ENCODE data around the gene PI4KA.

The PI4KA gene

DNA sequence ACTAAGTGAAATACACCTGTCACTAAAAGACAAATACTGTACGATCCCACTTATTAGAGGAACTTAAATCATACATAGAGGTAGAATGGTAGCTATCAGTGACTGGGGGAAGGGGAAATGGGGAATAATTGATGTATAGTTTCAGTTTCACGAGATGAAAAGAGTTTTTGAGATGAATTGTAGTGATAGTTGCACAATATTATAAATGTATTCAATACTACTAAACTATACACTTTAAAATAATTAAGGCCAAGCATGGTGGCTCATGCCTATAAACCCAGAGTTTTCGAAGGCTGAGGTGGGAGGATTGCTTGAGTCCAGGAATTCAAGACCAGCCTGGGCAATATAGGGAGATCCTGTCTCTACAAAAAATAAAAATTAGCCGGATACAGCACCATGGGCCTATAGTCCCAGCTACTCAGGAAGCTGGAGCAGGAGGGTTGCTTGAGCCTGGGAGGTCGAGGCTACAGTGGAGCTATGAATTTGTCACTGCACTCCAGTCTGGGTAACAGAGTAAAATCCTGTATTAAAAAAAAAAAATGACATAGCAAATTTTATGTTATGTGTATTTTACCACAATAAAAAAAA is 44.3 kb downstream of the PI4KA start:
- no peak for DNase-seq

DNA sequence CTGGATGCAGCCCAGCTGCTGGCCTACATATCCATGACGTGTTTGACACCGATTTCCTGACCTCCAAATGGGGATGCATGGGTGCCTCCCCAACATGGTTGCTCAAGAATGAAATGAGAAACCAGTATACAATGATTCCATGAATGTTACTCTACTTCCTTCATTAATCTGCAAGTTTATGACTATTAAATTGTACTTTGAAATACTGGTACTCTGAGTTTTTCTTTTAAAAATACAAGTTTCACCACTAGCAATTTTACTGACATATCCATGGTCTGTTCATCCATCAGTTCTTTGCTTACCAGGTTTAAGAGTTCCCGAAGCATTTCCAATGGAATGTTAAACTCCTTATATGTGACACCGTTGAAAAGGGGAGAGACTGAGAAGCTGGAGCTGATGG is 45.6 kb downstream of the PI4KA start:
- DNase-seq: no peak

DNA sequence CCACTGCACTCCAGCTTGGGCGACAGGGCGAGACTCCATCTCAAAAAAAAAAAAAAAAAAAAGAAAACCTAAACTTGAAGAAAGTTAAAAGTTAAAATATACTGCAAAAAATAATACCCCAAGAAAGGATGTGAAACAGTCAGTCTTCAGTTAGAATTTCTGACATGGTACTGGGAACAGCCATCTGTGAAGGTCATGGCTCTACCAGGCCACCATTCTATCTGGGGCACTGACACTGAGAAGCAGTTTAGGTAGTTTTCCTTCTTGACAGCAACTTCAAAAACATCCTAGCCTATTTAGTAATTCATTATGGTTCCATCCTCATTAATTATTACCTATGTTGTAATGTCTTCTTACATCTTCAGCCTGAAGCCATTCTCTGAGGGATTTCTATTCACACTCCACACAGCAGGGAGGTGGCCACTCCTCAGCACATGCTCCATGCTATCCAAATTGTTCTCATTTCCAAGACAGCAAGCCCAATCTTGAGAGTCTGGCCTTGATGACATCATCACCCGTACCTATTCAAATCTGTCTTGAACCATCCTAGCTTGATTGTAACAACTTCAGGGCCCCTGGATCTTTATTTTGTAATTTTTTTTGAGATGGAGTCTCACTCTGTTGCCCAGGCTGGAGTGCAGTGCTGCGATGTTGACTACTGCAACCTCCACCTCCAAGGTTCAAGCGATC is 46.5 kb downstream of the PI4KA start:
- no peak for DNase-seq

DNA sequence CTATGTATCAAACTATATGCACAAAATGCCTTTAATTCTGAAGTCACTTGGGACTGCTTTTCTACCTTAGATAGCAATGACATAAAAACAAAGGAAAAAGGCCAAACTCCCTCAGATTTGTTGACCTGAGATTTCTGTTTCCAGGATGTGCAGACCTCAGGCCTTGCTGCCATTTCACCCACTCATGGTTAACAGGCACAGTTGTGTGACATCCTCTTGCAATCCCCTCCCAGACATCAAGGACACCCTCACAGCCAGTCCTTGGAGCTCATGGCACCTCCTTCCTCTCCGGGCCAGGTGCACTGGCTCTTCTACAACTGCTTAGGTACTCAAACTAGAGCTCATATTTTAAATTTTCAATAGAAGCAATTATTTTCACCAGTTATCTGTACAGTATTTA is 47.4 kb downstream of the PI4KA start:
- no peak for DNase-seq

DNA sequence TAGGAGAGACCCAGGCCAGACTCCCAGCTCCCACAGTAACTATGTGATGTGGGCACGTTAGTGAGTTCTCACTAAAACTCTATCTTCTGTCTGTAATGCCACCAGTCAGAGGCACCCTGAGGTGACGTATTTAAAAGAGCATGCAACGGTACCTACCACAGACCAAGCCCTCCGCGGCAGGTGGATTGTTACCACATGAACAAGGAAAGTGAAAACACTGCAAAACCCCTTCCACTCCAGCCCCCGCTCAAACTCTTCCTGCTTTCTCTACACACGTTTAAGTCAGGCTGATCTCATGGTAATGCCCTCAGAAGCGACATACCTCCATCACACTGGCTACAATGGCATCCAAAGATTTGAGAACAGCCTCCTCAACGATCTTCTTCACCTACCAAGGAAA is 48.0 kb downstream of the PI4KA start:
- DNase-seq: no peak

DNA sequence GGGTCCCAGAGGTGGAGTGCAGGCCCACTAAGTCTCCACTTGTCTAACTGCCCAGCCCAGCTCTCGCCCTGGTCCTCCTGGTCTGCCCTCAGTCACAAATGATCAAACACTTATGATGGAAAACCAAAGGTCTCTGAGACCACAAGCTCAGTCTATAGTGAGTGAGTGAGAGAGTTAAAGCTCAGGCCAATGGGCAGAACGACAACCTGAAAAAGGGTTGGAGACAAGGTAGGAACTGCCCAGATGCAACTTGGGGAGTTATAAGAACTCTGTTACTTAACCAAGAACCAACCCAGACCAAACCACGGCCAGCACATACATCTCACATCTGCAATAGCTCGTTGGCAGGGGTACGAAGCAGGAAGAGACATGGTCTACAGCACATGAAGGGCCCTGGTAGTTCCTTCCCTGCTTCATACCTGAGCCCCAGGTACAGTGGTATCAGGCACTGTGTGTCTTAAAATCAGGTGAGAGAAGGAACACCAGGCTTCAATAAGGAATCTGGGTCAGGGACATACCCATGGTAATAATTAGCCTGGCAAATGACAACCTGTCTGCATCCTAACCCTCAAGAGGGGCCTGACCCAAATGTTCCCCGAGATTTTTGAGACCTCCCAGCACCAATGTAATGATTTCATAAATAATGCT is 48.9 kb downstream of the PI4KA start:
- no peak for DNase-seq

DNA sequence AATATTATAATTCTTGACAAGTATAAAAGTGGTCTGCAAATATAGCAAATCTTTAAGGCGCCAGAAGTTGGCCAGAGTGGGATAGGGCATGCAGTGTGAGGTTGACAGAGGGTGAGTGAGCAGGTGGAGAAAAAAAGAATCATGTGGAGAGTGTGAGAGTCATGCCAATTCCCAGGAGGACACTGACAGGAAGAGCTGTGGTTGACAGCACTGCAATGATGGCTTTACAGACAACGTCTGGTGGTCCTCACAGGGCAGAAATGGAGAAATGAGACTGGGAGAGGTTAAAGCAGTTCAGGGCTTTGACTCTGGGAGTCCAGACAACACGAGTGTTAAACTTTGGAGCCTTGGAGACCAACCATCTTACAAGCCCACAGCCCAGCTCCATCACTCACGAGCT is 49.8 kb downstream of the PI4KA start:
- no peak for DNase-seq

DNA sequence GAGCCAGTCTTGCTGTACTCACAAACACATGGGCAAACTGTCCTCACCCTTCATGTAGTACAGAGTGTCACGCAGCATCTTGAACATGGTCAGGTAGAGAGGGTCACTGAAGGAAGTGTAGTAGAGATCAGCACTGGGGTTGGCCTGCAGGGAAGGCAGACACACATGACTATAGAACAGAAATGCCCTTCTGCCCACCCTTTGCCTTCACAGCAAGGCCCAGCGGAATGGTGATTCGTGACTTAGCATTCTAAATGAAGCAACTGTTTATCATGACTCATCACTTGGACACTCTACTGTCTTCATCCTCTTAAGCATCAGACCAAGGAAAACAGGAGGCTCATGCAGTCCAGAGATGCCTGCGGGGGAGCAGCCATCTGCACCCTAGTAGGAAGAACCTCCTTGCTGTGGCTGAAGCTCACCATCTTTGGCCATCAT is 51.3 kb downstream of the PI4KA start:
- DNase-seq: no peak

DNA sequence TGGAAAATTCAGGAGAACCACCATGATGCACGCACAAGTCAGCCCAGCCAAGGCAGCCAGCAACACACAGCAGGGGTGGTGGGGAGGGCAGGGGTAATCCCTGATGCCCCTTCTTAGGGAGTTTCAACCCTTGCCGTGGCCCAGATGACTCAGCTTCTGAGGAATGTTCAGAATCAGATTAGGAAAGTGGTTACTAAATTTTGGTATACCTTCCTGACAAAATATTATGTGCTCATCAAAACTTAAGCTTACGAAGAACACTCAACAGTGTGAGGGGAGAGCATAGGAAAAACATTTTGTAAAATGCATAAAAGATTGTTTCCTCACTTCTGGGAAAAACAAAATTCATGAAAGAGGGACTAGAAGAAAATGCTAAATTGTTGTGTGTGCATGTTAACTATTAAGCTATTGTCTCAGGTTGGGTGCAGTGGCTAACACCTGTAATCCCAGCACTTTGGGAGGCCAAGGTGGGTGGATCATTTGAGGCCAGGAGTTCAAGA is 52.6 kb downstream of the PI4KA start:
- DNase-seq: no peak

DNA sequence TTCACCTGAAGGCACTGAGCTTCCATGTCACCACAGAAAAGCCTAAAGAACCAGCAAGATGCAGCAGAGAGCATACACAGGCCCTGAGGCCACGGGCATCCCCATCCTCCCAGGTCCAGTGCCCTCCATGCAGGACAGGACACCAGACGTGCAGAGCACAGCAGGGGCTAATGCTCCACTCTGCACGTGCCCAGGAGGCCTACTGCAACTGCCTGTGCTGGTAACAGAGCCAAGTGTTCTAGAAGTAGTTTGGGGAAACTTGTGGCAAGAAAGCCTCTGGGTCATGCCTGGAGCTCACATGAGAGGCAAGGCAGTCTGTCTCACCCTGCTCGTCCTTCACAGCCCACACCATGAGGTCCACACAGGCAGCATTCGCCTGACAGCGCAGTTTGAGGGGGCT is 54.0 kb downstream of the PI4KA start:
- DNase-seq: no peak

DNA sequence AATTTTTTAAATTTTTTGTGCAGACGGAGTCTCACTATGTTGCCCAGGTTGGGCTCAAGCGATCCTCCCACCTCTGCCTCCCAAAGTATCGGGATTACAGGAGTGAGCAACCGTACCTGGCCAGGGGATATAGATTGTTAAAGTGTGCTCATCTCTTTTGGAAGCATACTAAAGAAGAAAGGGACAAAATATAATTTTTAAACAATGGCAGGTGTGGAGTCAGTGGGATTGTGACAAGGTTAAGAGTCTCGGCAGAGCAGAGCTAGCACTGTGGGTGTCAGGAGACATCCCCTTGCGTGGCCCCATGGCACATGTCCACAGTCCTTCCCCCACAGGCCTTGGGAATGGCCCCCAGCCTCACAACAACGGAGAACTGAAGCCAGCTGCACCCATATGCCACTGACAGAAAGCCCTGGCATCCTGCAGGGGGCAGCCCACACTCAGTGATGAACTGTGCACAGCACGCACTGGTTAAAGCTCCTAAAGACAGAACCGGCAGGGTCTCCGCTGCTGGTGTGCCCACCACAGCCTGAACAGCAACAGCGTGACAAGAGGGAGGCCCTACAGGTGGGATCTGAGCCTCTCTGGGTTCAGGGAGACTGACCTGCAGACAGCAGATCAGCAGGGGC is 54.8 kb downstream of the PI4KA start:
- DNase-seq: no peak

DNA sequence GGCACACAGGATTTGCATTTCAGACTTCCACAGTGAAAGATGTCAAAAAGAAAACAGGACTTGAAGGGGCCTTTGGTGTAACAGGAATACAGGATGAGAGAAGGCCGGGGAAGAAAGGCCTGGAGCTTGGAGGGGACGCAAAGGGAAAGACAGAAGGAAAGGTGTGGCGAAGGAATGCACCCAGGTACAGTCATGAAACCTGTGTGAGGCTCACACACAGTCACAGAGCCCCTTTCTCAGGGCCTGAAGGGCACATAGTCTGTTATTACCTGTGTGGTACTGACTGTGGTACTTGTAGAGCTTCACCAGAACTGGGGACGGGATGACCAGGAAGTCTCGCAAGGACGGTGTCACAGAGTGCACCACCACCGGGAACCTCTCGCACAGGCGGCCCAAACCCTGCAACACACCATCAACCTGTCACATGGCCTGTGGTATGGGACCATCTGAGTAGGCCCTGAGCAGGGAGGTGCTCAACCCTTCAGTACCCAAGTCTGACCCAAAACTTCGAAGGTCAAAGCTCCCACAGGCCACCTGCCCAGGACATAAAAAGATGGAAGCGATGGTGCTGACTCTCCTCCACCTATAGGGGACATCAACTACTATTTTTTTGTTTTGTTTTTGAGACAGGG is 55.6 kb downstream of the PI4KA start:
- DNase-seq: no peak

DNA sequence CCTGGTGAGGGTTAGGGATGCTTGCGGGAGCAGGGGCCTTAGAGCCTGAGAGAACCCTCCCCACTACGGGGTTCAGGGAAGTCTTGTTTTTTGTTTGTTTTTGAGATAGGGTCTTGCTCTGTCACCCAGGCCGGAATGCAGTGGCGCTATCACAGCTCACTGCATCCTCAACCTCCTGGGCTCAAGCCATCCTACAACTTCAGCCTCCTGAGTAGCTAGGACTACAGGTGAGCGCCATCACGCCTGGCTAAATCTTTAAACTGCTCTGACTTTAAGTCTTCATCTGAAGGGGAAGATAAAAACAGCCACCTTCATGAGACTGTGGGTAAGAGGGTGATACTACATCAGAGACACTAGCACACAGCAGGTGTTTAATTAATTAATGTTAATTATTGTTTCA is 56.2 kb downstream of the PI4KA start:
- DNase-seq: no peak

DNA sequence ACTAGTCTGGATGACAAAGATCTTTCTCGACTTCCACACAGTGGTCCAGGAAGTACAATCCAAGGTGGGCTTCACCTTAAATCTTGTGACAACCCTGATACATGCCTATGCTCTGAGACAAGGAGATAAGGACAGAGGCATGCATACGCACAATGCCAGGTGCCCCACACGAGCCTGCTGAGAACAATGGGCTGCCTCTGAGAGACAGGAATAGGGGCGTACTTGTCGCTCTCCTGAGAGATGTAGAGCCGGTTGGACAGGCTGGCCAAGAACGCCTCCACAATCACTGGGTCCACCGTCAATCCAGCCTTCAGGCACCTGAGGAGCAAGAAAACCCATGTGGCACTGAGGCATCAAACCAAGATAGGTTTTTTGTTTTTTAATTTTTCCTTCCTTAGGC is 59.2 kb downstream of the PI4KA start:
- DNase-seq: no peak

DNA sequence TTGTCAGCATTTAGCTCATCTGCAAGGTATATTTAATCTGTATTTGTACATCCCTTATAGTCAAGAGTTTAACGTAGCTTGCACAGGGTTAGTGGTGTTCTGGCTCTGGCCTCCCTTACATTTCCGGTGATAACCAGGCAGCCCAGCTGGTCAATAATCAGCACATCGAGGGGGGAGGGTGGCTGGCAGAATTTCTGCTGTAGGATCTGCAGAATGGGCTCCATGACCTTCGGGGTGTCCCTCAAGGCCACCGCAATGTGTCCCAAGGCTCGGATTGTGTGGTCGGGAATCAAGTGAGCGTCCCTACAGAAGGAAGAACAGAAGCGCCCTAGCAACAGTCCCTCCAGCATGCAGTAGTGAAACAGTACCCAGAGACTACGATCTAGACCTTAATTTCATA is 59.6 kb downstream of the PI4KA start:
- no peak for DNase-seq

DNA sequence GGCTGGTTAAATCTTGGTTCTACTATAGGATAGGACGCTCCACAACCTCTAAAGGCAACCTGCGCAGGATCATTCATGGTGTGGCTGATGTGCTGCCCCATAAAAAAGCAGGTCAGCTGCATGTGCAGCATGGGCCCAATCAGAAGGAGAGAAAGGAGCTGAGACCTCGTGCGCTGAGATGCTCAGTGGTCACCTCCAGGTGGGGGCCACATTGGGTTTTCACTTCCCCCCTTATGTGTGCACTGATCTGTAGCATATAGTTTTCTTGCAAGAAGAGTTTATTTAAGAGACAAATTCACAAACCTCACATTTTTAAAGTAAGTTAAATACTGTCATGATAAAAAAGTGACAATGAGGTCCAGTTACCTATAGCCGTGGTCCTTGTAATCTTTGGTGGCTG is 60.4 kb downstream of the PI4KA start:
- no peak for DNase-seq

DNA sequence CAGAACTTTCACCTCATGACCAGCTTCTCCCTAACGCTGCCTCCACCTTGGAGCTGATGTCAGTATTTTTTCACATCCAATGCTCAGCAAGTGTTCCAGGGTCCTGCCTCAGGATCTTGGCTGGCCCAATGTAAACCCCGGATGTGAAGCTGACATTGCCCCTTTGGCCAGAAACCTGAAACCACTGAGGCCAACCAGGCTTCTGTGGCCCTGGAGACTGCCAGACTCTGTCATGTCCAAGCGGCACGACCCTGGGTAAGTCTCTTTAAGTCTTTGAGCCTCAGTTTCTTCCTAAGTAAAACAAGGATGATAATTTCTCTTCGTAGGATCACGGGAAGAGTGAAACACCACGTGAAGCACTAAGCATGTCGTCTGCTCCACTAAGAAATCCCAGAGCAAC is 61.9 kb downstream of the PI4KA start:
- no peak for DNase-seq

DNA sequence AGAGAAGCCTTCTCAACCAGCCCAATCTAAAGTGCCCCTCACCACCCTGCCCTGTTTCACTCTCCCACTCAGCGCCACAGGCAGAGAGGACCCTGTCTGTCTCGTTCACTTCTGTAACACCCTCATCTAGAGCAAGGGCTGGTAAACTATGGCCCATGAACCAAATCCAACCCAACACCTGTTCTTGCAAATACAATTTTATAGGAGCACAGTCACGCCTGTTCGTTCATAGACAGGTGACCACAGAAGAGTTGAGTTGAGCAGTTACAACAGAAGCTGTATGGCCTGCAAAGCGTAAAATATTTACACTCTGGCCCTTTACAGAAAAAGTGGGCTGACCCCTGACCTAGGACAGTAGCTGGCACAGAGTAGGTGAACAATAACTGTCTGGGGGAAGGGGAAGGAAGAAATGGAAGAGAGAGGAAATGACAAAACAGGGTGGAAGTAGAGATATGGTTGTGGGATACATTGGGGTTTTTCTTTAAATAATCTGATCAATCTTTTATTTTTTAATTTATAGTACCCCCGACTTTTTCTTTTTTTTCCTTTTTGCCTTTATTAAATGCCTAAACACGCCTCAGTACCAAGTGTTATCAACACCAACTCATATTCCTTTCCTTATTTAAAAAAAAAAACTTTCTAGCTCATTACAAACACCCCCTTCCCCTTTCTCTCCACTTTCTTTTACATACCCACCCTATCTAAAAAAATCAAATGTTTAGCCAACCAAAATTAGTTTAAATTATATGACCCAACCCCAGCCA is 63.8 kb downstream of the PI4KA start:
- DNase-seq: no peak

DNA sequence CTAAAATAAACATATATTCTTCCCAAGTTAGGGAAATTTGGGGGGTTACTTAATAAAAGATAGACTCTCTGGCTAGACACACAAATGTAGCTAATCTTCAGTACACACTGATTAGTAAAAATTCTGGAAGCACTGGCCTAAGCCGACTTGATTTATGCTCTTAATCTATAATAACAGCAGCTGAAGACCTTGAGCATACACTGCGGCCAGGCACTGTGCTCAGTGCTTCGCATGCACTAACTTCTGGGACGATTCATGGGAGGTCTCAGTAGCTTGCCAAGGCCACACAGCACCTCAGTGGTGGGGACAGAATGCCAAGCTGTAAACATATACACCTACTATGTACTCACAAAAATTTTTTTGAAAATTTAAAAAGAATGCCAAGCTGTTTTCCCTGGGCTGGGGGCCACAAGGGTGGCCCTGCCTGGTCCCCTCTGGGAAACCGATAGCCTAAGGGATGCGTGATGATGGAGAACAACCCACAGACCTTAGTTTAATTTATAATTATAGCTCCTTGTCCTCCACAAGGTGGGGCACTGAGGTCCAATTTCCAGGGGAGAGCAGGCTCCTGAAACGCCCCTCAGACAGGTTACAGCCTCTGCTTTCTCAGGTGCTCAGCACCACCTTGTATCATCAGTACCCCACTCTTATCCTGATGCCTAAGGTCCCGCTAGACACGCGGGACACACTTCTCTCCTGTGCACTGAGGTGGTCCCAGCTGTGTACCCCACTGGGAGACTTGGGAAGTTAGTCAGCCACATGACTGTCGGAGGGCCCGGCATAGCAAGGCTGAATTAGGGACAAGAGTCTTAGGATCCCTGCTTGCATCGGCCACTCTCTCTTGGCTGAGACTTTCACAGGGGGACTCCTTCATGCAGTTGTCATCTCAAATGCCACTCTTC is 64.6 kb downstream of the PI4KA start:
- no peak for DNase-seq

DNA sequence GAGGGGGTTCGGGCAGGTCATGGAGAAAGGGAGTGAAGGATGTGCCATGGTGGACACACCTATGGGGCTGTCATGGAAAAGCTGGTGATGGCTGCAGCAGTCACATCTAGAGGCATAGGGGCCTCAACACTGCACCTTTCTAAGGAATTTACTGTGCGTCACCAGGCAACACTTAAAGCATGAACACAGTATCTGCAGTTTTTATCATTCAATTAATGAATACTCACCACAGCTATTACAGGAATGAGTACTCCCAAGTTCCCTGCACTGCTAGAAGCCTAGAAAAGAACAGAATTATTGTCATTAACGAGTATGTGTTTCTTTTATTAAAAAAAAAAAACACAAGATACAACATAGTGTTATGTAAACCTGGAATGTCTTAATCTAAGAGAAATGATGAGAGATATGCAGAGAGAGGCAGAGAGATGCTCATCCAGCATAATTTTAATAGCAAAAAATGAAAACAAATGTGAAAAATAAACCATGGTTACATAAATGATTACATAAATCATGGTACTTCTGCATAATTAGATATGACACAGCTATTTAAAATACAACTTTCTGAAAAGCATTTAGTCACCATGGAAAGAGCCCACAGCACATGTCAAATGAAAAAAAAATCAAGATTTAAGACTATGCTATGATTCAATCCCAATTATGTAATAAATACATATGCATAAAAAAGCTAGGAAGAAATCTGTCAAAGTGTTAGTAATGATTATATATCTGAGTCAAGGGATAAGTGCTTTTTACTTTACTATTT is 65.5 kb downstream of the PI4KA start:
- no peak for DNase-seq
